ENCODE results near the gene KLHL22. TPM values are rescaled to one million over a fixed set of nuclear protein-coding genes. Genes with fewer than 3 reads are reported as not detected.
"Not testable (repeated sequence)": the region's sequence is repeated elsewhere in the genome, so short reads cannot be mapped to it uniquely, and the experiment has no call there.

Gene KLHL22
- total and polyA plus RNA-seq, 2 donors: 11.0 to 14.2 TPM

GRCh38 chr22:20458530-20459151 lies 37.0 kb downstream of the KLHL22 start:
- DNase-seq (ENCODE audit: low read depth in 6 of 9, low spot score in 9 of 9): no peak
- Histone ChIP-seq H3K9me3 (ENCODE audit: control insufficient read depth in 2 of 2, insufficient read depth in 1 of 2, low read length in 1 of 2) (no peaks in the 10 kb centered on the region), H3K4me1 (ENCODE audit: control insufficient read depth in 2 of 2, insufficient read depth in 2 of 2, low read length in 2 of 2) (peaks cover 9 to 14% of the 10 kb centered on the region in 2 donors), H3K4me3 (ENCODE audit: low read length in 2 of 2) (no peak overlapping the region), H3K27me3 (ENCODE audit: control insufficient read depth in 2 of 2, insufficient read depth in 1 of 2, low read length in 1 of 2) (no peaks in the 10 kb centered on the region), H3K27ac (ENCODE audit: low read depth in 1 of 2, low read length in 1 of 2) (no peak overlapping the region), H3K36me3 (ENCODE audit: control insufficient read depth in 2 of 2, insufficient read depth in 2 of 2, low read length in 1 of 2) (peaks cover 0 to 3% of the 10 kb centered on the region in 2 donors)
- 96% methylated on average over 8 of the region's 8 CpGs for WGBS

GRCh38 chr22:20457506-20458240 lies 37.9 kb downstream of the KLHL22 start:
- H3K36me3 ChIP-seq (ENCODE audit: control insufficient read depth in 2 of 2, insufficient read depth in 2 of 2, low read length in 1 of 2): peaks cover 0 to 3% of the 10 kb centered on the region in 2 donors
- no peak for DNase-seq (ENCODE audit: low read depth in 6 of 9, low spot score in 9 of 9)
- WGBS: 96% methylated on average over 15 of the region's 15 CpGs

GRCh38 chr22:20456722-20457076 lies 38.9 kb downstream of the KLHL22 start:
- Histone ChIP-seq H3K27ac (ENCODE audit: low read depth in 1 of 2, low read length in 1 of 2) (no peak overlapping the region), H3K9me3 (ENCODE audit: control insufficient read depth in 2 of 2, insufficient read depth in 1 of 2, low read length in 1 of 2) (no peaks in the 10 kb centered on the region), H3K4me1 (ENCODE audit: control insufficient read depth in 2 of 2, insufficient read depth in 2 of 2, low read length in 2 of 2) (peaks cover 2 to 7% of the 10 kb centered on the region in 2 donors), H3K4me3 (ENCODE audit: low read length in 2 of 2) (no peak overlapping the region), H3K27me3 (ENCODE audit: control insufficient read depth in 2 of 2, insufficient read depth in 1 of 2, low read length in 1 of 2) (no peaks in the 10 kb centered on the region), H3K36me3 (ENCODE audit: control insufficient read depth in 2 of 2, insufficient read depth in 2 of 2, low read length in 1 of 2) (peaks cover 0 to 3% of the 10 kb centered on the region in 2 donors)
- DNase-seq (ENCODE audit: low read depth in 6 of 9, low spot score in 9 of 9): no peak
- 98% methylated on average over 3 of the region's 3 CpGs for WGBS

More at GRCh38 chr22:20457506-20458240, 37.9 kb downstream of the KLHL22 start:
- Histone ChIP-seq H3K27me3 (ENCODE audit: control insufficient read depth in 2 of 2, insufficient read depth in 1 of 2, low read length in 1 of 2) (no peaks in the 10 kb centered on the region), H3K27ac (ENCODE audit: low read depth in 1 of 2, low read length in 1 of 2) (no peak overlapping the region), H3K4me3 (ENCODE audit: low read length in 2 of 2) (no peak overlapping the region), H3K4me1 (ENCODE audit: control insufficient read depth in 2 of 2, insufficient read depth in 2 of 2, low read length in 2 of 2) (peaks cover 2 to 7% of the 10 kb centered on the region in 2 donors), H3K9me3 (ENCODE audit: control insufficient read depth in 2 of 2, insufficient read depth in 1 of 2, low read length in 1 of 2) (no peaks in the 10 kb centered on the region)

GRCh38 chr22:20456064-20456721 lies 39.4 kb downstream of the KLHL22 start:
- peak; percentile 64 to 91 (median 80) for DNase-seq (ENCODE audit: low read depth in 6 of 9, low spot score in 9 of 9)
- WGBS: 26% methylated on average over 6 of the region's 6 CpGs
- Histone ChIP-seq H3K9me3 (ENCODE audit: control insufficient read depth in 2 of 2, insufficient read depth in 1 of 2, low read length in 1 of 2) (no peaks in the 10 kb centered on the region), H3K27me3 (ENCODE audit: control insufficient read depth in 2 of 2, insufficient read depth in 1 of 2, low read length in 1 of 2) (no peaks in the 10 kb centered on the region), H3K4me1 (ENCODE audit: control insufficient read depth in 2 of 2, insufficient read depth in 2 of 2, low read length in 2 of 2) (peaks cover 2 to 7% of the 10 kb centered on the region in 2 donors), H3K27ac (ENCODE audit: low read depth in 1 of 2, low read length in 1 of 2) (no peak overlapping the region), H3K4me3 (ENCODE audit: low read length in 2 of 2) (no peak overlapping the region), H3K36me3 (ENCODE audit: control insufficient read depth in 2 of 2, insufficient read depth in 2 of 2, low read length in 1 of 2) (peaks cover 0 to 3% of the 10 kb centered on the region in 2 donors)

- DNase-seq (ENCODE audit: low read depth in 6 of 9, low spot score in 9 of 9): no peak
- Histone ChIP-seq H3K4me3 (ENCODE audit: low read length in 2 of 2) (no peak overlapping the region), H3K9me3 (ENCODE audit: control insufficient read depth in 2 of 2, insufficient read depth in 1 of 2, low read length in 1 of 2) (no peaks in the 10 kb centered on the region), H3K36me3 (ENCODE audit: control insufficient read depth in 2 of 2, insufficient read depth in 2 of 2, low read length in 1 of 2) (peaks cover 0 to 3% of the 10 kb centered on the region in 2 donors), H3K27ac (ENCODE audit: low read depth in 1 of 2, low read length in 1 of 2) (no peak overlapping the region), H3K27me3 (ENCODE audit: control insufficient read depth in 2 of 2, insufficient read depth in 1 of 2, low read length in 1 of 2) (no peaks in the 10 kb centered on the region), H3K4me1 (ENCODE audit: control insufficient read depth in 2 of 2, insufficient read depth in 2 of 2, low read length in 2 of 2) (peaks cover 2 to 7% of the 10 kb centered on the region in 2 donors)
- 97% methylated on average over 8 of the region's 8 CpGs for WGBS
These were observed 39.9 kb downstream of the KLHL22 start for GRCh38 chr22:20455709-20456063.

- H3K27me3 ChIP-seq (ENCODE audit: control insufficient read depth in 2 of 2, insufficient read depth in 1 of 2, low read length in 1 of 2): no peaks in the 10 kb centered on the region
- H3K27ac ChIP-seq (ENCODE audit: low read depth in 1 of 2, low read length in 1 of 2): no peak overlapping the region
- no peak for DNase-seq (ENCODE audit: low read depth in 6 of 9, low spot score in 9 of 9)
- H3K9me3 ChIP-seq (ENCODE audit: control insufficient read depth in 2 of 2, insufficient read depth in 1 of 2, low read length in 1 of 2): no peaks in the 10 kb centered on the region
- no peak overlapping the region for H3K4me3 ChIP-seq (ENCODE audit: low read length in 2 of 2)
- over 99% methylated on average over 3 of the region's 3 CpGs for WGBS
- peaks cover 2 to 7% of the 10 kb centered on the region in 2 donors for H3K4me1 ChIP-seq (ENCODE audit: control insufficient read depth in 2 of 2, insufficient read depth in 2 of 2, low read length in 2 of 2)
- no peaks in the 10 kb centered on the region for H3K36me3 ChIP-seq (ENCODE audit: control insufficient read depth in 2 of 2, insufficient read depth in 2 of 2, low read length in 1 of 2)
These were observed 42.4 kb downstream of the KLHL22 start for GRCh38 chr22:20453222-20453621.

DNA sequence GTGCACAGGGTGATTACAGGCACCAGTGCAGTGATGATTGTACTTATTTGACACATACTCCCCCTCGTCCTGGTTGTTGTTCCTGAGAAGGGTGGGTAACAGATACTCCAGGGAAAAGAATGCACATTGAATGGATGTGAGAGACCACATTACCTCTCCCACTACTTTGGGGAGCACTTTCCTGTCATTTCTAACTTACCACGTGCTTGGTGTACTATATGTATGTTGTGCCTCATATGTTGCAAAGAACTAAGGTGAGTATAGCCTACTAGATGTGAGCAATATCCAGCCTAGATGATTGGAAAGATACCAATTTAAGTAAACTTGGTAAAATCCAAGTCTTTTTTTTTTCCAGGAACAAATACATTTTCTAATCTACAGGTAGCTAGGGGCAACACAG lies 43.7 kb downstream of the KLHL22 start:
- H3K27me3 ChIP-seq (ENCODE audit: control insufficient read depth in 2 of 2, insufficient read depth in 1 of 2, low read length in 1 of 2): no peaks in the 10 kb centered on the region
- H3K4me3 ChIP-seq (ENCODE audit: low read length in 2 of 2): no peak overlapping the region
- no peaks in the 10 kb centered on the region for H3K36me3 ChIP-seq (ENCODE audit: control insufficient read depth in 2 of 2, insufficient read depth in 2 of 2, low read length in 1 of 2)
- over 99% methylated on average over 2 of the region's 2 CpGs for WGBS
- no peak for DNase-seq (ENCODE audit: low read depth in 6 of 9, low spot score in 9 of 9)
- no peaks in the 10 kb centered on the region for H3K9me3 ChIP-seq (ENCODE audit: control insufficient read depth in 2 of 2, insufficient read depth in 1 of 2, low read length in 1 of 2)
- H3K27ac ChIP-seq (ENCODE audit: low read depth in 1 of 2, low read length in 1 of 2): no peak overlapping the region
- peaks cover 2 to 6% of the 10 kb centered on the region in 2 donors for H3K4me1 ChIP-seq (ENCODE audit: control insufficient read depth in 2 of 2, insufficient read depth in 2 of 2, low read length in 2 of 2)

- not testable (repeated sequence) for H3K27me3 ChIP-seq (ENCODE audit: control insufficient read depth in 2 of 2, insufficient read depth in 1 of 2, low read length in 1 of 2); H3K27ac ChIP-seq (ENCODE audit: low read depth in 1 of 2, low read length in 1 of 2); H3K4me1 ChIP-seq (ENCODE audit: control insufficient read depth in 2 of 2, insufficient read depth in 2 of 2, low read length in 2 of 2); H3K9me3 ChIP-seq (ENCODE audit: control insufficient read depth in 2 of 2, insufficient read depth in 1 of 2, low read length in 1 of 2); H3K4me3 ChIP-seq (ENCODE audit: low read length in 2 of 2); H3K36me3 ChIP-seq (ENCODE audit: control insufficient read depth in 2 of 2, insufficient read depth in 2 of 2, low read length in 1 of 2); DNase-seq (ENCODE audit: low read depth in 6 of 9, low spot score in 9 of 9)
- WGBS: 96% methylated on average over 15 of the region's 15 CpGs
These were observed 44.3 kb downstream of the KLHL22 start for GRCh38 chr22:20451129-20451778.

DNA sequence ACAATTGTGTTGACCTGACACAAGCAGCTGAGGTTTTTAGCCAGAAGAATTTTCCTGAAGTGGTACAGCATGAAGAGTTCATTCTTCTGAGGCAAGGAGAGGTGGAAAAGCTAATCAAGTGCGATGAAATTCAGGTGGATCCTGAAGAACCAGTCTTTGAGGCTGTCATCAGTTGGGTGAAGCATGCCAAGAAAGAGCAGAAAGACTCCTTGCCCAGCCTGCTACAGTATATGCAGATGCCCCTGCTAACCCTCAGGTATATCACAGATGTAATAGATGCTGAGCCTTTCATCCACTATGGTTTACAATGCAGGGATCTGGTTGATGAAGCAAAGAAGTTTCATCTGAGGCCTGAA lies 45.1 kb downstream of the KLHL22 start:
- Histone ChIP-seq H3K9me3 (ENCODE audit: control insufficient read depth in 2 of 2, insufficient read depth in 1 of 2, low read length in 1 of 2) (no peaks in the 10 kb centered on the region), H3K27ac (ENCODE audit: low read depth in 1 of 2, low read length in 1 of 2) (no peak overlapping the region), H3K27me3 (ENCODE audit: control insufficient read depth in 2 of 2, insufficient read depth in 1 of 2, low read length in 1 of 2) (no peaks in the 10 kb centered on the region), H3K4me3 (ENCODE audit: low read length in 2 of 2) (no peak overlapping the region), H3K36me3 (ENCODE audit: control insufficient read depth in 2 of 2, insufficient read depth in 2 of 2, low read length in 1 of 2) (peaks cover 0 to 3% of the 10 kb centered on the region in 2 donors), H3K4me1 (ENCODE audit: control insufficient read depth in 2 of 2, insufficient read depth in 2 of 2, low read length in 2 of 2) (no peaks in the 10 kb centered on the region)
- 100% methylated on average over 1 of the region's 1 CpG for WGBS
- no peak for DNase-seq (ENCODE audit: low read depth in 6 of 9, low spot score in 9 of 9)

All from thymus (tissue), 11 donors.